Activated naive CD4-positive, alpha-beta T cell treated with Interleukin-2 at 50 U/mL for 16 hours (primary cell): ENCODE results near the gene PLCL1.

Source experiments
- DNase-seq: peaks from one replicate; pipeline ENCODE4 v3.0.0-alpha.2; 2020

The PLCL1 gene

GRCh38 chr2:197964720-197965119, 160.3 kb downstream of the PLCL1 start:
- no peak for DNase-seq

GRCh38 chr2:197965756-197966155, 161.4 kb downstream of the PLCL1 start:
- no peak for DNase-seq

GRCh38 chr2:197969391-197969893, 165.0 kb downstream of the PLCL1 start:
- no peak for DNase-seq

GRCh38 chr2:197972061-197972460, 167.7 kb downstream of the PLCL1 start:
- DNase-seq, result no peak

GRCh38 chr2:197972587-197972986, 168.2 kb downstream of the PLCL1 start:
- DNase-seq, result no peak

- DNase-seq, result no peak
Measured at GRCh38 chr2:197973772-197974171, 169.4 kb downstream of the PLCL1 start.

GRCh38 chr2:197975931-197976519, 171.6 kb downstream of the PLCL1 start:
- DNase-seq, result no peak

- no peak for DNase-seq
Measured at GRCh38 chr2:197978971-197979370, 174.6 kb downstream of the PLCL1 start.

- no peak for DNase-seq
Measured at GRCh38 chr2:197982565-197982964, 178.2 kb downstream of the PLCL1 start.

- no peak for DNase-seq
Measured at GRCh38 chr2:197985029-197985638, 180.7 kb downstream of the PLCL1 start.

- DNase-seq, result no peak
Measured at GRCh38 chr2:197986977-197987376, 182.6 kb downstream of the PLCL1 start.

- DNase-seq, result no peak
Measured at GRCh38 chr2:197990356-197990755, 186.0 kb downstream of the PLCL1 start.

GRCh38 chr2:197992482-197993133, 188.2 kb downstream of the PLCL1 start:
- no peak for DNase-seq

- no peak for DNase-seq
Measured at GRCh38 chr2:197993363-197993762, 189.0 kb downstream of the PLCL1 start.

- DNase-seq, result no peak
Measured at GRCh38 chr2:197993830-197994229, 189.4 kb downstream of the PLCL1 start.

- no peak for DNase-seq
Measured at GRCh38 chr2:197994751-197995150, 190.4 kb downstream of the PLCL1 start.

GRCh38 chr2:197996583-197996982, 192.2 kb downstream of the PLCL1 start:
- DNase-seq, result no peak

GRCh38 chr2:197997083-197997541, 192.7 kb downstream of the PLCL1 start:
- no peak for DNase-seq

GRCh38 chr2:197998702-197999101, 194.3 kb downstream of the PLCL1 start:
- peak; percentile 28 for DNase-seq

- DNase-seq, result no peak
Measured at GRCh38 chr2:198000417-198000816, 196.0 kb downstream of the PLCL1 start.

- no peak for DNase-seq
Measured at GRCh38 chr2:198004173-198004572, 199.8 kb downstream of the PLCL1 start.

GRCh38 chr2:198004921-198005829, 200.8 kb downstream of the PLCL1 start:
- DNase-seq, result peak; percentile 40

GRCh38 chr2:198006733-198007132, 202.3 kb downstream of the PLCL1 start:
- no peak for DNase-seq
